SK-N-SH (cell line): Measurements from ENCODE around the gene QSER1. TPM values are rescaled to one million over a fixed set of nuclear protein-coding genes. Genes with fewer than 3 reads are reported as not detected.
A peak's percentile ranks its signal among the peaks of the same experiment; 100 is the strongest.

Source experiments
- CTCF ChIA-PET: fragments of 300-600, 350-600 bp; formaldehyde crosslinking; extraction: SDS; loops from one replicate; lab custom pipeline; 2021; lab: Yijun Ruan, JAX
- POLR2A ChIA-PET: fragments of 350-600 bp; sonication (Branson Sonifier 250); formaldehyde crosslinking; extraction: SDS; loops from one replicate; lab custom pipeline; 2020; ENCODE audit warnings: antibody characterized with exemption, inconsistent platforms; lab: Yijun Ruan, JAX
- DNase-seq: peaks from one replicate; pipeline ENCODE4 v3.0.0; 2012
- H2AFZ ChIP-seq: fragments of 200-600 bp; sonication (generic); 2 replicates; pipeline ENCODE4 v1.8.1; 2016; ENCODE audit warnings: antibody characterized with exemption, mild to moderate bottlenecking, low read depth
- H3F3A ChIP-seq: fragments of 200-600 bp; sonication (generic); replicated peaks from 2 replicates; pipeline ENCODE3; 2016; ENCODE audit warnings: antibody characterized with exemption, mild to moderate bottlenecking; ENCODE audit not compliant: insufficient read depth
- H3K27ac ChIP-seq, 2 experiments: fragments of 200-500 bp in 1 of 2; fragments of 200-600 bp in 1 of 2; sonication (Bioruptor generic) in 1 of 2; sonication (generic), shearing (Covaris generic) in 1 of 2; 2 replicates each; pipeline versions ENCODE4 v1.5.1 to v1.6.1; 2014 to 2016; ENCODE audit warnings: low read depth in 2 of 2, inconsistent platforms in 1 of 2, low read length in 1 of 2, mild to moderate bottlenecking in 1 of 2, mixed read lengths in 1 of 2
- H3K27me3 ChIP-seq: fragments of 200-600 bp; sonication (generic), shearing (Covaris generic); 2 replicates; pipeline ENCODE4 v1.6.1; 2016; ENCODE audit warnings: mixed run types; ENCODE audit not compliant: insufficient read depth
- H3K36me3 ChIP-seq, 2 experiments: fragments of 200-500 bp in 1 of 2; fragments of 200-600 bp in 1 of 2; sonication (Bioruptor generic) in 1 of 2; sonication (generic) in 1 of 2; replicated peaks in 1 of 2; 2 replicates each; pipeline versions ENCODE3 to v1.5.1; 2014 to 2016; ENCODE audit warnings: low read length in 1 of 2, mild to moderate bottlenecking in 1 of 2; ENCODE audit not compliant: insufficient read depth in 2 of 2, control insufficient read depth in 1 of 2
- H3K4me1 ChIP-seq, 2 experiments: fragments of 200-500 bp in 1 of 2; fragments of 200-600 bp in 1 of 2; sonication (Bioruptor generic) in 1 of 2; sonication (generic), shearing (Covaris generic) in 1 of 2; 2 replicates each; pipeline versions ENCODE4 v1.5.1 to v1.6.1; 2014 to 2016; ENCODE audit warnings: low read depth in 1 of 2, low read length in 1 of 2, mixed run types in 1 of 2; ENCODE audit not compliant: insufficient read depth in 2 of 2, control insufficient read depth in 1 of 2
- H3K4me2 ChIP-seq: fragments of 200-600 bp; sonication (generic), shearing (Covaris generic); 2 replicates; pipeline ENCODE4 v1.6.1; 2017; ENCODE audit warnings: mixed run types
- H3K4me3 ChIP-seq, 2 experiments: fragments of 200-500 bp in 1 of 2; fragments of 200-600 bp in 1 of 2; sonication (Bioruptor generic) in 1 of 2; sonication (generic), shearing (Covaris generic) in 1 of 2; 2 replicates each; pipeline versions ENCODE4 v1.5.1 to v1.8.1; 2014 to 2016; ENCODE audit warnings: low read depth in 2 of 2, inconsistent platforms in 1 of 2, low read length in 1 of 2, mild to moderate bottlenecking in 1 of 2, mixed read lengths in 1 of 2, moderate library complexity in 1 of 2
- H3K79me2 ChIP-seq: fragments of 200-600 bp; sonication (generic); 2 replicates; pipeline ENCODE4 v1.8.1; 2017; ENCODE audit warnings: mild to moderate bottlenecking; ENCODE audit not compliant: insufficient read depth
- H3K9ac ChIP-seq: fragments of 200-600 bp; sonication (generic); 2 replicates; pipeline ENCODE4 v1.6.1; 2017; ENCODE audit warnings: mixed run types
- H3K9me2 ChIP-seq: fragments of 200-600 bp; sonication (generic); 2 replicates; pipeline ENCODE4 v1.6.1; 2017; ENCODE audit warnings: mixed run types
- H3K9me3 ChIP-seq: fragments of 200-600 bp; sonication (generic); 2 replicates; pipeline ENCODE4 v1.6.1; 2017; ENCODE audit warnings: mixed run types, mild to moderate bottlenecking, moderate library complexity
- H4K20me1 ChIP-seq: fragments of 200-600 bp; sonication (generic); 2 replicates; pipeline ENCODE4 v1.6.1; 2017; ENCODE audit warnings: mild to moderate bottlenecking, mixed run types; ENCODE audit not compliant: insufficient read depth
- CHD2 ChIP-seq: fragments of 150-350 bp; IDR thresholded peaks from 2 replicates; pipeline ENCODE4 v1.6.1; 2018; ENCODE audit warnings: low read length; ENCODE audit not compliant: partially characterized antibody
- ELF1 ChIP-seq: IDR thresholded peaks from 2 replicates; pipeline ENCODE4 v1.4.0; 2012
- EP300 ChIP-seq, 2 experiments: IDR thresholded peaks; 2 replicates each; pipeline versions ENCODE4 v1.4.0 to v1.6.1; 2012; ENCODE audit warnings: borderline replicate concordance in 1 of 2, low read depth in 1 of 2, low read length in 1 of 2
- EZH2phosphoT487 ChIP-seq: fragments of 200-600 bp; sonication (generic); IDR thresholded peaks from 2 replicates; pipeline ENCODE4 v1.6.1; 2017; ENCODE audit warnings: low read depth, mixed run types, mild to moderate bottlenecking, antibody characterized with exemption, moderate library complexity, borderline replicate concordance
- FOSL2 ChIP-seq: IDR thresholded peaks from 2 replicates; pipeline ENCODE4 v1.4.0; 2012; ENCODE audit warnings: low read depth, mild to moderate bottlenecking, moderate library complexity, borderline replicate concordance
- FOXJ3 ChIP-seq: sonication (generic); formaldehyde crosslinking; IDR thresholded peaks from 2 replicates; pipeline ENCODE4 v1.5.1; 2020; ENCODE audit warnings: mild to moderate bottlenecking, missing genetic modification reagents
- GATA2 ChIP-seq: sonication (generic); formaldehyde crosslinking; IDR thresholded peaks from 2 replicates; pipeline ENCODE4 v1.5.0; 2020; ENCODE audit warnings: mild to moderate bottlenecking, missing genetic modification reagents
- MEF2A ChIP-seq: IDR thresholded peaks from 2 replicates; pipeline ENCODE4 v1.4.0; 2012; ENCODE audit warnings: low read depth, borderline replicate concordance
- MXI1 ChIP-seq: IDR thresholded peaks from 2 replicates; pipeline ENCODE4 v1.6.1; 2012; ENCODE audit warnings: mild to moderate bottlenecking, low read depth, low read length, improper control_type of control experiment
- NFIC ChIP-seq: IDR thresholded peaks from 2 replicates; pipeline ENCODE4 v1.4.0; 2012; ENCODE audit warnings: borderline replicate concordance
- PBX3 ChIP-seq: IDR thresholded peaks from 2 replicates; pipeline ENCODE4; 2012
- POLR2AphosphoS5 ChIP-seq: IDR thresholded peaks from 2 replicates; pipeline ENCODE4 v1.6.1; 2012; ENCODE audit warnings: low read depth, low read length
- RAD21 ChIP-seq: IDR thresholded peaks from 2 replicates; pipeline ENCODE4 v1.6.1; 2012; ENCODE audit warnings: mild to moderate bottlenecking, low read length
- RCOR1 ChIP-seq: fragments of 150-350 bp; IDR thresholded peaks from 2 replicates; pipeline ENCODE4 v1.6.1; 2017; ENCODE audit warnings: antibody characterized with exemption, low read length
- REST ChIP-seq: IDR thresholded peaks from 2 replicates; pipeline ENCODE4 v1.6.1; 2012; ENCODE audit warnings: mild to moderate bottlenecking, low read depth, low read length, moderate library complexity
- RFX5 ChIP-seq: IDR thresholded peaks from 2 replicates; pipeline ENCODE4 v1.6.1; 2012; ENCODE audit warnings: mild to moderate bottlenecking, improper control_type of control experiment, low read length
- RXRA ChIP-seq: IDR thresholded peaks from 2 replicates; pipeline ENCODE4 v1.4.0; 2012; ENCODE audit warnings: low read depth, mild to moderate bottlenecking, borderline replicate concordance
- TAF1 ChIP-seq: IDR thresholded peaks from 2 replicates; pipeline ENCODE4 v1.6.1; 2012; ENCODE audit warnings: low read depth, mild to moderate bottlenecking, low read length, moderate library complexity, borderline replicate concordance
- TEAD4 ChIP-seq: IDR thresholded peaks from 2 replicates; pipeline ENCODE4 v1.4.0; 2012; ENCODE audit warnings: mild to moderate bottlenecking, borderline replicate concordance; ENCODE audit not compliant: insufficient read depth
- YY1 ChIP-seq: IDR thresholded peaks from 2 replicates; pipeline ENCODE4 v1.4.0; 2012; ENCODE audit warnings: low read depth, mild to moderate bottlenecking
- WGBS: methylation state at CpG from one replicate; pipeline ENCODE4 v1.1.6; 2017; ENCODE audit warnings: low lambda C conversion rate; 5-methylcytosine and 5-hydroxymethylcytosine counted together
- polyA plus RNA-seq, 3 experiments: library from polyadenylated mRNA; depleted of rRNA; stranded (reverse); fragments of >200 nt; gene quantifications; 2 replicates each; pipeline ENCODE4 v1.2.3, GENCODE V29; 2012
- TF ChIP-seq, protein P1 (sequence below): fragments of 150-350 bp; IDR thresholded peaks from 2 replicates; pipeline ENCODE4 v1.6.1; 2016; ENCODE audit warnings: mild to moderate bottlenecking, low read depth, low read length
- TF ChIP-seq, protein P2 (sequence below): IDR thresholded peaks from 2 replicates; pipeline ENCODE4 v1.4.0; 2012; ENCODE audit warnings: low read depth, borderline replicate concordance
- TF ChIP-seq, protein P3 (sequence below): fragments of 200-600 bp; sonication (generic); IDR thresholded peaks from 2 replicates; pipeline ENCODE4 v1.6.1; 2017; ENCODE audit warnings: antibody characterized with exemption, mild to moderate bottlenecking, moderate library complexity

The QSER1 gene
- polyA plus RNA-seq, 1 of the 3 experiments (the other 2 are of a cell fraction): 4.2 TPM

- TF ChIP-seq YY1 (0 out of 2 replicates have a peak, but pooled peaks have one; percentile 9), NFIC (no peak), RCOR1 (no peak), EZH2phosphoT487 (no peak), FOSL2 (0 out of 2 replicates have a peak, but pooled peaks have one; percentile 28), FOXJ3 (no peak), TEAD4 (no peak), RAD21 (no peak), CHD2 (no peak)
- TF ChIP-seq, protein P1, sequence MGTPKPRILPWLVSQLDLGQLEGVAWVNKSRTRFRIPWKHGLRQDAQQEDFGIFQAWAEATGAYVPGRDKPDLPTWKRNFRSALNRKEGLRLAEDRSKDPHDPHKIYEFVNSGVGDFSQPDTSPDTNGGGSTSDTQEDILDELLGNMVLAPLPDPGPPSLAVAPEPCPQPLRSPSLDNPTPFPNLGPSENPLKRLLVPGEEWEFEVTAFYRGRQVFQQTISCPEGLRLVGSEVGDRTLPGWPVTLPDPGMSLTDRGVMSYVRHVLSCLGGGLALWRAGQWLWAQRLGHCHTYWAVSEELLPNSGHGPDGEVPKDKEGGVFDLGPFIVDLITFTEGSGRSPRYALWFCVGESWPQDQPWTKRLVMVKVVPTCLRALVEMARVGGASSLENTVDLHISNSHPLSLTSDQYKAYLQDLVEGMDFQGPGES: no peak
- TF ChIP-seq, all 33 proteins: peak for 6
These were observed 124.0 kb downstream of the QSER1 start (continued) for GRCh38 chr11:33016654-33017053.

- no peak overlapping the region for H3K9ac ChIP-seq
- peaks cover 5 to 24% of the 10 kb centered on the region in 2 experiments; a peak in 3 of 4 replicates for H3K4me1 ChIP-seq
- no peaks in the 10 kb centered on the region for H3K9me3 ChIP-seq
- peaks cover 24% of the 10 kb centered on the region for H3F3A ChIP-seq
- CTCF ChIA-PET: interaction anchor here (0.7 to 2.7 kb wide), 2 partner anchors 14 to 48 kb away, joined by 3 to 14 read pairs; no protein-coding TSS in a partner anchor
- no peaks in the 10 kb centered on the region for H3K9me2 ChIP-seq
- no peaks in the 10 kb centered on the region for H3K36me3 ChIP-seq
- no peak overlapping the region for H3K27ac ChIP-seq
- no peak for TF ChIP-seq REST
- TF ChIP-seq RFX5: no peak
- no peak for TF ChIP-seq RCOR1
- TF ChIP-seq, protein P2, sequence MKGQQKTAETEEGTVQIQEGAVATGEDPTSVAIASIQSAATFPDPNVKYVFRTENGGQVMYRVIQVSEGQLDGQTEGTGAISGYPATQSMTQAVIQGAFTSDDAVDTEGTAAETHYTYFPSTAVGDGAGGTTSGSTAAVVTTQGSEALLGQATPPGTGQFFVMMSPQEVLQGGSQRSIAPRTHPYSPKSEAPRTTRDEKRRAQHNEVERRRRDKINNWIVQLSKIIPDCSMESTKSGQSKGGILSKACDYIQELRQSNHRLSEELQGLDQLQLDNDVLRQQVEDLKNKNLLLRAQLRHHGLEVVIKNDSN: no peak
- TF ChIP-seq MXI1: no peak
- no peak for TF ChIP-seq GATA2
- TF ChIP-seq MEF2A: no peak
- no peak for TF ChIP-seq POLR2AphosphoS5
- TF ChIP-seq PBX3: no peak
- TF ChIP-seq, protein P3, sequence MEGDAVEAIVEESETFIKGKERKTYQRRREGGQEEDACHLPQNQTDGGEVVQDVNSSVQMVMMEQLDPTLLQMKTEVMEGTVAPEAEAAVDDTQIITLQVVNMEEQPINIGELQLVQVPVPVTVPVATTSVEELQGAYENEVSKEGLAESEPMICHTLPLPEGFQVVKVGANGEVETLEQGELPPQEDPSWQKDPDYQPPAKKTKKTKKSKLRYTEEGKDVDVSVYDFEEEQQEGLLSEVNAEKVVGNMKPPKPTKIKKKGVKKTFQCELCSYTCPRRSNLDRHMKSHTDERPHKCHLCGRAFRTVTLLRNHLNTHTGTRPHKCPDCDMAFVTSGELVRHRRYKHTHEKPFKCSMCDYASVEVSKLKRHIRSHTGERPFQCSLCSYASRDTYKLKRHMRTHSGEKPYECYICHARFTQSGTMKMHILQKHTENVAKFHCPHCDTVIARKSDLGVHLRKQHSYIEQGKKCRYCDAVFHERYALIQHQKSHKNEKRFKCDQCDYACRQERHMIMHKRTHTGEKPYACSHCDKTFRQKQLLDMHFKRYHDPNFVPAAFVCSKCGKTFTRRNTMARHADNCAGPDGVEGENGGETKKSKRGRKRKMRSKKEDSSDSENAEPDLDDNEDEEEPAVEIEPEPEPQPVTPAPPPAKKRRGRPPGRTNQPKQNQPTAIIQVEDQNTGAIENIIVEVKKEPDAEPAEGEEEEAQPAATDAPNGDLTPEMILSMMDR: no peak
- no peak for TF ChIP-seq TAF1
- TF ChIP-seq RAD21: no peak
- TF ChIP-seq EP300 (IDR thresholded peaks at IDR 0.05; ENCODE audit: borderline replicate concordance in 1 of 2, low read depth in 1 of 2, low read length in 1 of 2): no peak
- no peak for TF ChIP-seq RXRA
- no peak for TF ChIP-seq ELF1
- no peak overlapping the region for H2AFZ ChIP-seq
- DNase-seq: no peak
- POLR2A ChIA-PET: no interaction called here
- peak overlapping the region; percentile 77 for H3K4me2 ChIP-seq
- H3K4me3 ChIP-seq: peak overlapping the region; percentile 65 to 81; a peak in 2 of 4 replicates
- H4K20me1 ChIP-seq: no peaks in the 10 kb centered on the region
- 94% methylated on average over 9 of the region's 9 CpGs for WGBS
- H3K27me3 ChIP-seq: no peaks in the 10 kb centered on the region
- H3K79me2 ChIP-seq: peaks cover 50% of the 10 kb centered on the region; the same call in 1 of the 2 replicates
These were observed 124.9 kb downstream of the QSER1 start for GRCh38 chr11:33017478-33017877.
